AG04450 (cell line): ENCODE results near the gene ALOX5AP. TPM values are rescaled to one million over a fixed set of nuclear protein-coding genes. Genes with fewer than 3 reads are reported as not detected.
"Not testable (repeated sequence)": the region's sequence is repeated elsewhere in the genome, so short reads cannot be mapped to it uniquely, and the experiment has no call there.

Experiments
- CTCF ChIA-PET: fragments of 300-600, 350-600 bp; formaldehyde crosslinking; extraction: SDS; loops from one replicate; lab custom pipeline; 2022; ENCODE audit warnings: antibody characterized with exemption, inconsistent platforms; lab: Charles Lee
- POLR2A ChIA-PET: fragments of 350-600 bp; formaldehyde crosslinking; extraction: SDS; loops from one replicate; lab custom pipeline; 2021; ENCODE audit warnings: antibody characterized with exemption, inconsistent platforms; lab: Yijun Ruan, JAX
- DNase-seq: peaks from one replicate; pipeline ENCODE4 v3.0.0-alpha.2; 2011; ENCODE audit warnings: low read depth, low spot score
- H3K27ac ChIP-seq: one replicate; pipeline ENCODE4 v1.5.1; 2012; ENCODE audit warnings: low read depth, low read length, control low read depth
- H3K27me3 ChIP-seq: one replicate; pipeline ENCODE4 v1.6.0; 2012; ENCODE audit warnings: low read length; ENCODE audit not compliant: control insufficient read depth, insufficient read depth
- H3K4me3 ChIP-seq: 2 replicates; pipeline ENCODE4 v1.5.1; 2011; ENCODE audit warnings: mild to moderate bottlenecking, low read depth, low read length, control low read depth
- H3K9me3 ChIP-seq: 2 replicates; pipeline ENCODE4 v1.5.1; 2012; ENCODE audit warnings: low read length; ENCODE audit not compliant: control insufficient read depth, insufficient read depth
- CTCF ChIP-seq: IDR thresholded peaks from 2 replicates; pipeline ENCODE4 v1.5.1; 2011; ENCODE audit warnings: low read depth, low read length, control low read depth, inconsistent platforms
- polyA plus RNA-seq: library from polyadenylated mRNA; depleted of rRNA; stranded (reverse); fragments of >200 nt; gene quantifications from 2 replicates; pipeline ENCODE4 v1.2.3, GENCODE V29; 2011

ALOX5AP gene
- polyA plus RNA-seq, 1 experiment: 6.4 TPM

GRCh38 chr13:30744056-30744680 lies 8.8 kb downstream of the ALOX5AP start:
- DNase-seq: no peak
- POLR2A ChIA-PET: interaction anchor here (1.0 to 1.7 kb wide), 7 partner anchors 25 to 602 kb away, joined by 3 to 9 read pairs (median 4); no protein-coding TSS in a partner anchor
- CTCF ChIA-PET: no interaction called here
- Histone ChIP-seq H3K27ac (peak overlapping the region; percentile 86), H3K4me3 (no peak overlapping the region), H3K9me3 (no peaks in the 10 kb centered on the region), H3K27me3 (no peaks in the 10 kb centered on the region)
- no peak for TF ChIP-seq CTCF

- Histone ChIP-seq H3K27ac (no peak overlapping the region), H3K4me3 (no peak overlapping the region), H3K27me3 (peaks cover under 1% of the 10 kb centered on the region), H3K9me3 (no peaks in the 10 kb centered on the region)
- ChIA-PET POLR2A (no interaction called here), CTCF (no interaction called here)
- no peak for DNase-seq
- no peak for TF ChIP-seq CTCF
Measured at GRCh38 chr13:30744681-30745077, 9.3 kb downstream of the ALOX5AP start.

GRCh38 chr13:30745906-30746686 lies 10.8 kb downstream of the ALOX5AP start:
- no peak overlapping the region for H3K4me3 ChIP-seq
- no peak for DNase-seq
- H3K9me3 ChIP-seq: no peaks in the 10 kb centered on the region
- TF ChIP-seq CTCF: no peak
- ChIA-PET POLR2A (interaction anchor here (0.6 kb wide), 1 partner anchor 223 kb away, joined by 4 read pairs; no protein-coding TSS in a partner anchor), CTCF (no interaction called here)
- H3K27me3 ChIP-seq: peaks cover 5% of the 10 kb centered on the region
- H3K27ac ChIP-seq: no peak overlapping the region

GRCh38 chr13:30746791-30747190 lies 11.4 kb downstream of the ALOX5AP start:
- CTCF ChIA-PET: interaction anchor here (0.9 kb wide), 1 partner anchor 298 kb away, joined by 3 read pairs; no protein-coding TSS in a partner anchor
- POLR2A ChIA-PET: interaction anchor here (0.6 kb wide), 1 partner anchor 222 kb away, joined by 4 read pairs; no protein-coding TSS in a partner anchor
- no peak for TF ChIP-seq CTCF
- DNase-seq: no peak
- H3K27me3 ChIP-seq: peaks cover 5% of the 10 kb centered on the region
- H3K9me3 ChIP-seq: no peaks in the 10 kb centered on the region
- no peak overlapping the region for H3K27ac ChIP-seq
- no peak overlapping the region for H3K4me3 ChIP-seq

GRCh38 chr13:30747845-30748244 lies 12.5 kb downstream of the ALOX5AP start:
- DNase-seq, POLR2A ChIA-PET, H3K27me3 ChIP-seq, H3K9me3 ChIP-seq, H3K27ac ChIP-seq, H3K4me3 ChIP-seq: not testable (repeated sequence)
- CTCF ChIA-PET: interaction anchor here (0.5 to 1.1 kb wide), 2 partner anchors 44 to 54 kb away, joined by 3 read pairs; no protein-coding TSS in a partner anchor
